KMS-11 (cell line): Measurements from ENCODE around the gene VTCN1.
"Not testable (repeated sequence)": the region's sequence is repeated elsewhere in the genome, so short reads cannot be mapped to it uniquely, and the experiment has no call there.

Experiments
- H2AFZ ChIP-seq: fragments of 200-600 bp; sonication (generic); 2 replicates; pipeline ENCODE4 v1.6.1; 2016; ENCODE audit warnings: antibody characterized with exemption, mixed run types, low read depth
- H3K27ac ChIP-seq: fragments of 200-600 bp; sonication (generic); 2 replicates; pipeline ENCODE4 v1.6.1; 2016; ENCODE audit warnings: mild to moderate bottlenecking, mixed run types
- H3K27me3 ChIP-seq: fragments of 200-600 bp; sonication (generic); 2 replicates; pipeline ENCODE4 v1.6.1; 2017; ENCODE audit warnings: mild to moderate bottlenecking, low read depth, mixed run types, moderate library complexity; ENCODE audit not compliant: insufficient read depth
- H3K36me3 ChIP-seq: fragments of 200-600 bp; sonication (generic); 2 replicates; pipeline ENCODE4 v1.6.1; 2017; ENCODE audit warnings: mild to moderate bottlenecking, mixed run types; ENCODE audit not compliant: insufficient read depth
- H3K4me1 ChIP-seq: fragments of 200-600 bp; sonication (generic); 2 replicates; pipeline ENCODE4 v1.6.1; 2016; ENCODE audit warnings: mild to moderate bottlenecking, low read depth, mixed run types; ENCODE audit not compliant: poor library complexity, severe bottlenecking
- H3K4me2 ChIP-seq: fragments of 200-600 bp; sonication (generic); 2 replicates; pipeline ENCODE4 v1.7.0; 2016; ENCODE audit warnings: mild to moderate bottlenecking, mixed run types
- H3K4me3 ChIP-seq: fragments of 200-600 bp; sonication (generic); IDR thresholded peaks from 2 replicates; pipeline ENCODE4 v1.6.1; 2017; ENCODE audit warnings: low read depth, low read length, mixed read lengths; ENCODE audit not compliant: insufficient read depth
- H3K79me2 ChIP-seq: fragments of 200-600 bp; sonication (generic); 2 replicates; pipeline ENCODE4 v1.6.1; 2016; ENCODE audit warnings: low read depth, mixed run types; ENCODE audit not compliant: insufficient read depth
- H3K9ac ChIP-seq: fragments of 200-600 bp; sonication (generic); 2 replicates; pipeline ENCODE4 v1.6.1; 2016; ENCODE audit warnings: mild to moderate bottlenecking, mixed run types
- H4K20me1 ChIP-seq: fragments of 200-600 bp; sonication (generic); 2 replicates; pipeline ENCODE4 v1.6.1; 2016; ENCODE audit warnings: mild to moderate bottlenecking, mixed run types; ENCODE audit not compliant: insufficient read depth
- TF ChIP-seq, protein P1 (sequence below): fragments of 200-600 bp; sonication (generic); conservative IDR thresholded peaks from 2 replicates; pipeline ENCODE4 v1.6.1; 2017; ENCODE audit warnings: low read depth, mild to moderate bottlenecking, antibody characterized with exemption, low read length, moderate library complexity, mixed read lengths

The VTCN1 gene

DNA sequence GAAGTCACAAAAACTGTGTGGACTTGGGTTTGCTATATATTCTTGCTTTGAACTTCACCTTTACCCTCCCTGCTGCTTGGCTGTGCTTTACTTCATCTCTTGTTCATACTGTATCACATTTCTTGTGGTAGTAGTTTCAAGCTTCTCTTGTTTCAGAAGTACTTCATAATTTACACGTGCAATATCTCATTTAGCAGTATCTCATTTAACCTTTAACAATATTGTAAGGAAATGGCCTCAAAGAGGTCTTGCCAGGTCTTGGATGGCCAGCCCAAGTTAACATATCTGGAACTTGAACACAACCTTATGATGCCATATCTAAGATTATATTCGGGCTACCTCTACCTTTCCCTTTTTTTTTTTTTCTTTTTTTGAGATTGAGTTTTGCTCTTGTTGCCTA is 87.5 kb downstream of the VTCN1 start:
- Histone ChIP-seq H3K79me2 (no peaks in the 10 kb centered on the region), H3K4me1 (no peaks in the 10 kb centered on the region), H3K27ac (no peak overlapping the region), H2AFZ (no peak overlapping the region), H3K9ac (no peak overlapping the region), H3K36me3 (no peaks in the 10 kb centered on the region), H3K4me2 (no peak overlapping the region), H4K20me1 (no peaks in the 10 kb centered on the region), H3K4me3 (no peak overlapping the region), H3K27me3 (no peaks in the 10 kb centered on the region)
- TF ChIP-seq, protein P1, sequence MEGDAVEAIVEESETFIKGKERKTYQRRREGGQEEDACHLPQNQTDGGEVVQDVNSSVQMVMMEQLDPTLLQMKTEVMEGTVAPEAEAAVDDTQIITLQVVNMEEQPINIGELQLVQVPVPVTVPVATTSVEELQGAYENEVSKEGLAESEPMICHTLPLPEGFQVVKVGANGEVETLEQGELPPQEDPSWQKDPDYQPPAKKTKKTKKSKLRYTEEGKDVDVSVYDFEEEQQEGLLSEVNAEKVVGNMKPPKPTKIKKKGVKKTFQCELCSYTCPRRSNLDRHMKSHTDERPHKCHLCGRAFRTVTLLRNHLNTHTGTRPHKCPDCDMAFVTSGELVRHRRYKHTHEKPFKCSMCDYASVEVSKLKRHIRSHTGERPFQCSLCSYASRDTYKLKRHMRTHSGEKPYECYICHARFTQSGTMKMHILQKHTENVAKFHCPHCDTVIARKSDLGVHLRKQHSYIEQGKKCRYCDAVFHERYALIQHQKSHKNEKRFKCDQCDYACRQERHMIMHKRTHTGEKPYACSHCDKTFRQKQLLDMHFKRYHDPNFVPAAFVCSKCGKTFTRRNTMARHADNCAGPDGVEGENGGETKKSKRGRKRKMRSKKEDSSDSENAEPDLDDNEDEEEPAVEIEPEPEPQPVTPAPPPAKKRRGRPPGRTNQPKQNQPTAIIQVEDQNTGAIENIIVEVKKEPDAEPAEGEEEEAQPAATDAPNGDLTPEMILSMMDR = no peak

DNA sequence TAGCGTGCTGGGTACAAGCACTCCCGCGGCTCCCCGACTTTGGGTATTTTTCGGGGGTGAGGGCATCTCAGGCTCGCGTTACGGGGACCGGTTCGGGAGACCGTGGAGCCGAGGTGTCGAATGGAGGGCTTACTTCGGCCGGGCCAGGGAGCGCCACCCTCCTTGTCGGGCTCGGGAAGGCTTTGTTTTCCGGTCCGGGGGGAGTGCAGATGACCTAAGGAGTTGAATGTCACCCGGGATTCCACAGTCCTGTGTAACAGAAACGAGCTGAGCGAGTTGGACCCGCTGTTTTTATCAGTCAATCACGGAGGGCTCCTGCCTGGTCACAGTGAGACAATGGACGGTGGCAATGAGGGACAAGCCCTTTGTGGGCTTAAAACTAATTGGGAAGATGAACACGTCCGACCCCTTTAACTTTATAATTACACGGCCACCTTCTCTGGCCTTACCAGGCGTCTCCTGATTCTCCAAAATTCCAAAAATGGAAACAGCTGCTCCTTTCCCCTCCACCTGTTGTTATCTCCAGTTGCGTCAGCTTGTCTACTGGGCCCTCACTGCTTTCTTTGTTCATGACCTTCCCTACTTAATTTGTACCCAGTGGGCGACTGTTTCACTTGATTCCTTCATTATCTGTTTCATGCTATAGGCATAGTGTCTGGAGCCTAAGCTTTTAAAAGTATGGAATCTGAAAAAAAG is 88.2 kb downstream of the VTCN1 start:
- Histone ChIP-seq H3K27ac (no peak overlapping the region), H3K4me2 (no peak overlapping the region; the same call in 1 of the 2 replicates), H3K79me2 (no peaks in the 10 kb centered on the region), H2AFZ (peak overlapping the region; percentile 73), H3K9ac (no peak overlapping the region), H3K36me3 (no peaks in the 10 kb centered on the region), H3K27me3 (no peaks in the 10 kb centered on the region), H3K4me3 (no peak overlapping the region), H4K20me1 (no peaks in the 10 kb centered on the region), H3K4me1 (no peaks in the 10 kb centered on the region)
- TF ChIP-seq, protein P1 = no peak; the same call in 1 of the 2 replicates

DNA sequence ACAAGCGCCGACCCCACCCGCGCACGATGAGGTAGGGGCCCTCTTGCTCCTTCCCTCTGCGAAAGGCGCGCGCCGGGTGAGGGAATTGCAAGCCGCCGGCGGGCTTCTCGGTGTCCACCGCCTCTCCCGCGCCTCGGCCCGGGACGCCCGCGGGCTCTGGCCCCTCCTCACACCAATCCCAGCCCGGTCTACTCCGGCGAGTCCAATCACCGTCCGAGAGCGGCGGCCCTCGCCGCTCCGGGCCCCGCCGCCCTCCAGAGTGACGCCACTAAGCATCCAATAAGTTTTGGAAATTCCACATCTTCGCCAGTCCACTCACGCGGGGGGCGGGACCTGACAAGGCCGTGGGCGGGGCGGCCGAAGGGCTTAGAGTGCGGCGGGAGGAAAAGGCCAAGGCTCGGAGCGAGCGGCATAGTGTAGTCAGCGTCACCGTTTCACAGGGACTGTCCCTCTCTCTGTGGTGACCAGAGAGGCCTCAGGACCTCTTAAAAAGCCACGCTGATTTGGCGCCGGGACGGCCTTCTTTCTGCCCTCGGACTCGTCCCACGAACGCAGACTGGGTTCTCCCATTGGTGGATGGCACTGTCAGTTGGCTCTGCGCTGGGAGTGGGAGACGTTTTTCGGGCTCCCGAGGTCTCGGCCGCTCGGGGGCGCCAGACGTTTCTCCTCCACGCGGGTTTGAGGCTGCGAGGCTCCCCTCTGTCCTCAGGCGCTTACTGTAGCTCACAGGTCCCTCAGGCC is 89.0 kb downstream of the VTCN1 start, which contains the start of gene TRIM45:
TSS of gene TRIM45 (minus strand) at position 161 of the 741 bp plus-strand sequence. CDS start 548 bp downstream, outside the sequence.
- Histone ChIP-seq H2AFZ (peak within 1 kb of the TSS; percentile 73), H3K27me3 (no peaks in the 10 kb centered on the region), H3K4me3 (peak within 1 kb of the TSS; percentile 62), H4K20me1 (no peaks in the 10 kb centered on the region), H3K27ac (no peak within 1 kb of the TSS), H3K36me3 (no peaks in the 10 kb centered on the region), H3K4me2 (peak within 1 kb of the TSS; percentile 51), H3K79me2 (no peaks in the 10 kb centered on the region), H3K9ac (peak within 1 kb of the TSS; percentile 37; the same call in 1 of the 2 replicates), H3K4me1 (no peaks in the 10 kb centered on the region)
- TF ChIP-seq, protein P1 = peak; percentile 59; the same call in 1 of the 2 replicates

DNA sequence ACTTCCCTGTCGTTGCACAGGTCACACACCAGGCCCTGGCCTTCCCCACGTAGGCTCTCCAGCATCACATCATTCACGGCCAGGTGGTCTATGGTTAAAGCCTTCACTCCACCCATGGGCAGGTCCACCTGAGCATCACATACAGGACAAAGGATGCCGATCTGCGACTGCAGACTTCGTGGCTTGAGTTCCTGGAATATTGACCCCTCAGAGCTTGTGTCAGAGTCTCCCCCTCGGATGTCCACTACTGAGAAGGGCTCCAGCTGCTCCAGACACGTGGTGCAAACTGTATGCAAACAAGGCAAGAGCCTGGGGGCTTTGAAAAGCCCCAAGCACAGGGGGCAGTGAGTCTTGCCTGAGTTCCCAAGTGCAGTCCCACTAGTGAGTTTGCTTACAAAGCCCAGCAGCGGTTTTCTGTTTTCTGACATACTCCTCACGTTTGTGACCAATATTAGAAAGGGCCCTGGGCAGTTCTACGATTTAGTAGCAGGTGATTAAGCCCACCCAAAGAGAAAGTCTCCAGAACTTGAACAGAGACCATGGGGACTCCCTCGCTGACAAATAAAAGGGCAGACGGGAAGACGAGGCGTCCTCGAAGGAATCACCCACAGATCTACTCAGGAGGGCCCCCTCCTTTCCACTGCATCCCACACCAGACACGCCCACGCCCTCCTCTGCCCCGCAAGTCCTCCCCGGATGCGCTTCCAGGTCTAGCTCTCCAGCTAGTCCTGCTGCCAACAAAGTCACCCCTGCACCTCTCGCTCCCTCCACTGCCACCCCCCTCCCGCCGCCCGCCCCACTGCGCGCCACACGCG is 89.7 kb downstream of the VTCN1 start:
- H3K4me1 ChIP-seq = no peaks in the 10 kb centered on the region
- H3K4me3 ChIP-seq = peak overlapping the region; percentile 37
- H4K20me1 ChIP-seq = no peaks in the 10 kb centered on the region
- no peak overlapping the region for H3K27ac ChIP-seq
- TF ChIP-seq, protein P1 = no peak
- H2AFZ ChIP-seq = peak overlapping the region; percentile 73
- H3K79me2 ChIP-seq = no peaks in the 10 kb centered on the region
- peak overlapping the region; percentile 51 for H3K4me2 ChIP-seq
- H3K9ac ChIP-seq = peak overlapping the region; percentile 37; the same call in 1 of the 2 replicates
- H3K36me3 ChIP-seq = no peaks in the 10 kb centered on the region
- H3K27me3 ChIP-seq = no peaks in the 10 kb centered on the region

GRCh38 chr1:117119144-117119543 is 91.6 kb downstream of the VTCN1 start:
- H3K4me3 ChIP-seq, H3K36me3 ChIP-seq, H2AFZ ChIP-seq, H4K20me1 ChIP-seq, H3K27me3 ChIP-seq, H3K9ac ChIP-seq, H3K4me1 ChIP-seq, H3K4me2 ChIP-seq, H3K27ac ChIP-seq, H3K79me2 ChIP-seq: not testable (repeated sequence)
